ENCODE results near the gene PPP1R12B.
"Not testable (repeated sequence)": the region's sequence is repeated elsewhere in the genome, so short reads cannot be mapped to it uniquely, and the experiment has no call there.

PPP1R12B gene

GRCh38 chr1:202398439-202398838 lies 49.9 kb downstream of the PPP1R12B start:
- DNase-seq (ENCODE audit: low read depth), result not testable (repeated sequence)

DNA sequence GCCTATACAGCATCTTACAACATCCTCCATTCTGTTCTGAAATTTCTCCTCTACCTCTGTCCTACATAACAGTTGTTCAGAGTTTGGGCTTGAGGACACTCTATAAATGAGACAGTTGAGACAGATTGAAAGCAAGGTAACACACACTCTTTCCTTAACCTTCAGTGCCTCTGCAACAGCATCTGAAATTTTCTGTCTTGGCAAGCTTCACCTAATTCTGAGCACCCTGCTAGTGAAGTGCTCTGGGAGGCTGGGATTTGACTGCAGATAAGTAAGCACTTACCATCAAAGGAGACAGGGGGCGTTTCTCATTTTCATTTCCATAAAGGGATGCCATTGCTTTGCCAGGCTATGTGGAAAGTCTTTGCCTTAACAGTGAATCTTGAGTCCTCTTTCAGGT lies 53.3 kb downstream of the PPP1R12B start:
- not testable (repeated sequence) for DNase-seq (ENCODE audit: low read depth)

GRCh38 chr1:202403381-202403780 lies 54.9 kb downstream of the PPP1R12B start:
- not testable (repeated sequence) for DNase-seq (ENCODE audit: low read depth)

DNA sequence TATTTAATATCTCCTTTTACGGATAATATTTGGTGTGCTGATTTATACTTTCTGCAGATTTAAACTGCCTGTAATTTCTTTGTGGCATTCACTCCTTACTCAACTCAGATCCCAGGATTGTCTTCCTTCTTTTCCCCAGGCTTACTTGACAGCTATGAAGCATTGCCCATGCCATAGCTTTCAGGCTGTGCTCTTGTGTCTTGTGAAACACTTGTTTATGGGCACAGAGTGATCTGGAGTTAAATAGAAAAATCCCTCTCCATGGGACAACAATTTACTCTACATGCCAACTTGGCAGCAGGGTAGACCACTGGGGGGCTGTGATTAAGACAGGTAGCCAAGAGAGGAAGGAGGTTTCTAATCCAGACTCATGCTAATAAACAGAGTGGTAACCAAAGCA lies 57.4 kb downstream of the PPP1R12B start:
- DNase-seq (ENCODE audit: low read depth), result no peak

GRCh38 chr1:202406896-202407295 lies 58.4 kb downstream of the PPP1R12B start:
- not testable (repeated sequence) for DNase-seq (ENCODE audit: low read depth)

- not testable (repeated sequence) for DNase-seq (ENCODE audit: low read depth)
Measured at GRCh38 chr1:202407378-202407777, 58.9 kb downstream of the PPP1R12B start.

DNA sequence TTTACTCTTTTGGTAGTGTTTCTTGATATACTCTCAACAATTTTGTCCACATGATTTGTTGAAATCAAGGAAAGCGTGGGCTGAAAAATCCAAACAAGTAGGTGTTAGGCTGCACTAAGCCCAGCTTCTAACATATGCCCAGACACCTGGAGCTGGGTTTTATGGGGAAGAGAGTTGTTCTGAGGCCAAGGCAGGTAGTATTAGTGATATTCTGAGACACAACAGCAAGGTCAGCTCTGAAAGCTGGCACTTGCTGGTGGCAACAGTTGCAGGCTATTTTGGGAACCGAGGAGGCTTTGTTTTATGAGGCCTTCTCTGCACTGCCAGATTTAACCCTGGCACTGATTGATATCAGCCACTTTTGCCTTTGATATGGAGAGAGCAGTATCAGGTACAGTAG lies 61.8 kb downstream of the PPP1R12B start:
- not testable (repeated sequence) for DNase-seq (ENCODE audit: low read depth)

GRCh38 chr1:202410854-202411357 lies 62.4 kb downstream of the PPP1R12B start:
- not testable (repeated sequence) for DNase-seq (ENCODE audit: low read depth)

DNA sequence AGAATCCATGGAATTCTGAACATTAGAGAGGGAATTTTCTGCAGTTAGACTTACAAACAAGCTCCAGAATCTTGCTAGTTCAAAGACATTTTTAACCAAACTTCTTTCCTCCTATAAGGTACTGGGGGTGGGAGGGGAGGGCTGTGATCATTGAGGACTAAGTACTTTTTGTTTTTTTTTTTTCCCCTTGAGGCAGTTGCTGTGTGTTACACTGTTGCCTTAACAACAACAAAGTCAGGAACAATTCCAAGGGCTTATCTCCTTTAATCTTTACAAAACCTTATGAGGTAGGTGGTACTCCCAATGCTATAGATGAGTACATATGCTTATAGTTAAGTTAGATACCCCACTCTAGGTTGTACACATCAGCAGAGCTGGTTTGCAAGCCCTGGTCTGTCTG lies 62.9 kb downstream of the PPP1R12B start:
- no peak for DNase-seq (ENCODE audit: low read depth)

DNA sequence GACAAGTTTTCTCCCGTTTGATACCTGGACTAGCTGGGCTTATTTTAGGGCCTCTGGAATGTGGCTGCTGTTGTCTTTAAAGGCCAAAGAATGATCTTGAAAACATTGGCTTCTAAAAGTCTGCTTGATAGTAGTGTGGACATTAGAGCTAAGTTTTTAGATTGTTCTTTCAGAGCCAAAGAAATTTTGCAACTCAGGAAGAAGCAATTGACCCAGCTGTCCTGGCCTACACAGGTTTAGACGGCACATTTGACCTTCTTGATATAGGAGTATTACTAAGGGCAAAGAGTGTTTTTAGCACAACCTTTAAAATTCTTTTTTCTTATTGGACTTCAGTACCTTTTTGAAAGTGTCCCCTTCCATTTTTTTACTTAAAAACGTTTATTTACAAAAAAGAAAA lies 63.9 kb downstream of the PPP1R12B start:
- DNase-seq (ENCODE audit: low read depth), result not testable (repeated sequence)

GRCh38 chr1:202416641-202417040 lies 68.1 kb downstream of the PPP1R12B start:
- no peak for DNase-seq (ENCODE audit: low read depth)

- DNase-seq (ENCODE audit: low read depth), result not testable (repeated sequence)
Measured at GRCh38 chr1:202417141-202417540, 68.6 kb downstream of the PPP1R12B start.

- DNase-seq (ENCODE audit: low read depth), result not testable (repeated sequence)
Measured at GRCh38 chr1:202417762-202418201, 69.3 kb downstream of the PPP1R12B start.

DNA sequence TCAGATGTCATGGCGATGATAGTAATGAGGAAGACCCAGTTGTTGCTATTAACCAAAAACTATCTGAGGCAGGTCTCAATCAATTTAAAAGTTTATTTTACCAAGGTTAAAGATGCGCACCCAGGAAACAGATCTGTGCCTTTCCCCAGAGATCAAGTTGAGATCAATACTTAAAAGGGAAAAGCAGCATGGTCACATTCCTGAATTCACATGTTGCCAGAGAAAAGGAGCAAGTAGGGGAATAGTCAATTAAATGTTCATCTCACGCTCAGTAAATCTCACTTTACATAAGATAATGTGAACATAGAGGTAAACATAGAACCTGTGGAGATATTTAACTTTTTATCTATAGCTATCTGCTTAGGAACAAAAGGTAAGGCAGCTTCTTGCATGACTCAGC lies 71.2 kb downstream of the PPP1R12B start:
- DNase-seq (ENCODE audit: low read depth), result not testable (repeated sequence)

DNA sequence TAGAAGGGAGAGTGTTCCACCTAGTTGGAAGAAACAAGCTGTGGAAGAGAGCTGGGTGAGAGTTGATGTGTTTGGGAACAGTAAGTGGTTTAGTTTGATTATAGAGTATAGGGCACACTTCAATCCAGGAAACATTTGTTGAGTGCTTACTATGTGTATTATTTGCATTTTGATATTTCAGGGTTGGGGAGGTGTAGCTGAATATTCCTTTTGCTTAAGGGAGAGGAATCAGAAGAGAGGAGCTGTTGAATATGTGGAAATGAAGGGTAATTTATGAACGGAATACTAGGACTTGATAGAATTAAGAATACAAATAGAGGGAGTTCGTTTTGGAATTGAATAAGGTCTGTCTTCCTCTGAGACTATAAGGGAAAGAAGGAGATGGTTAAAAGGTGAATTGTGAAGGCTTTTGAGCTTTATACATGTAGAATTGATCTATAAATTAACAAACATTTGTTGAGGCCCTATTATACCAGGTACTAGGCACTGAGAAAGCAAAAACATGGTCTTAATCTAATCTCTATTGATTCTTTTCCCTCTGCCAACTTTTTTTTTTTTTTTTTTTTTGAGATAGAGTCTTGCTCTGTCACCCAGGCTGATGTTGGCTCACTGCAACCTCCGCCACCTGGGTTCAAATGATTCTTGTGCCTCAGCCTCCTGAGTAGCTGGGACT lies 72.1 kb downstream of the PPP1R12B start:
- not testable (repeated sequence) for DNase-seq (ENCODE audit: low read depth)

GRCh38 chr1:202422709-202423108 lies 74.2 kb downstream of the PPP1R12B start:
- DNase-seq (ENCODE audit: low read depth), result not testable (repeated sequence)

GRCh38 chr1:202424260-202424659 lies 75.8 kb downstream of the PPP1R12B start:
- not testable (repeated sequence) for DNase-seq (ENCODE audit: low read depth)

DNA sequence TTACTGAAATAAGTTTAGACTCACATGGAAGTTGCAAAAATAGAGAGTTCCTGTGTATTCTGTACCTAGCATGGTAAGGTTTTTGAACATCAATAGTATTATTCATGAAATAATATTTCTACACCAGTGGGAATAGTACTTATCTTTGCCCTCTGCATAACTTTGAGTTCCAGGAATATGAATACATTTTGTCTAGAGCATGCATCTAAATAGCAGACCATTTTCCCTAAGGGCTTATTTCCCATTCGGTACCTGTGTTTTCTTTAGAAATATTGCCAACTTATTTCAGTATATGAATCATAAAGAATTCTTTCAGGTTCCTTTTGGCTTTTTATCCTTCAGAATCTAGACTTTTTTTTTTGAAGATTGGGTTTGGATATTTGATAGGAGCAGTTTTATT lies 81.6 kb downstream of the PPP1R12B start:
- not testable (repeated sequence) for DNase-seq (ENCODE audit: low read depth)

GRCh38 chr1:202432338-202432737 lies 83.8 kb downstream of the PPP1R12B start:
- not testable (repeated sequence) for DNase-seq (ENCODE audit: low read depth)

- no peak for DNase-seq (ENCODE audit: low read depth)
Measured at GRCh38 chr1:202433155-202434043, 84.9 kb downstream of the PPP1R12B start.

- no peak for DNase-seq (ENCODE audit: low read depth)
Measured at GRCh38 chr1:202434059-202434458, 85.6 kb downstream of the PPP1R12B start.

- DNase-seq (ENCODE audit: low read depth), result no peak
Measured at GRCh38 chr1:202438393-202439174, 90.1 kb downstream of the PPP1R12B start.
